ENCODE results near the gene TTC7B. TPM values are rescaled to one million over a fixed set of nuclear protein-coding genes. Genes with fewer than 3 reads are reported as not detected.

The TTC7B gene
- total and polyA plus RNA-seq, 2 donors (not counting 1 experiment from before 2014, with no cell fraction given) = 0.36 to 3.2 TPM

- H3K27ac ChIP-seq (ENCODE audit: low read length in 2 of 2) = no peak overlapping the region
- no peaks in the 10 kb centered on the region for H3K27me3 ChIP-seq (replicated peaks in 1 of 4; ENCODE audit: control extremely low read depth in 1 of 4, control insufficient read depth in 3 of 4, insufficient read depth in 4 of 4, low read length in 3 of 4)
- CTCF ChIA-PET = no interaction called here
- H3K4me2 ChIP-seq (replicated peaks; ENCODE audit: low read depth, low read length, poor library complexity, severe bottlenecking) = no peak overlapping the region
- no peaks in the 10 kb centered on the region for H3K79me2 ChIP-seq (ENCODE audit: control insufficient read depth, insufficient read depth, low read length)
- Mint-ChIP-seq H3K4me1 (peaks cover 4% of the 10 kb centered on the region), H3K4me3 (no peak overlapping the region), H3K27ac (no peak overlapping the region), H3K9me3 (ENCODE audit: insufficient read depth) (no peaks in the 10 kb centered on the region), H3K27me3 (peaks cover 8% of the 10 kb centered on the region)
- no peaks in the 10 kb centered on the region for H3K36me3 ChIP-seq (replicated peaks in 1 of 2; ENCODE audit: control extremely low read depth in 1 of 2, control insufficient read depth in 1 of 2, extremely low read depth in 1 of 2, insufficient read depth in 2 of 2, low read length in 1 of 2)
- H4K20me1 ChIP-seq (ENCODE audit: control insufficient read depth, insufficient read depth, low read length, poor library complexity, severe bottlenecking) = no peaks in the 10 kb centered on the region
- no peak overlapping the region for H2AFZ ChIP-seq (ENCODE audit: insufficient read depth, low read depth, low read length, poor library complexity, severe bottlenecking)
- no peaks in the 10 kb centered on the region for H3K9me3 ChIP-seq (ENCODE audit: control extremely low read depth in 1 of 3, control insufficient read depth in 2 of 3, insufficient read depth in 1 of 3, low read length in 2 of 3)
- no peak overlapping the region for H3K9ac ChIP-seq (ENCODE audit: low read length)
- no peaks in the 10 kb centered on the region for H3K4me1 ChIP-seq (ENCODE audit: control insufficient read depth in 2 of 2, insufficient read depth in 2 of 2, low read length in 2 of 2)
- intact Hi-C loops (cut with micrococcal nuclease) = no loop called here
- TF ChIP-seq EZH2 (IDR thresholded peaks at IDR 0.05; ENCODE audit: borderline replicate concordance, insufficient read depth, low read depth, low read length, poor library complexity, severe bottlenecking) (no peak), CTCF (IDR thresholded peaks at IDR 0.05) (no peak)
- DNase-seq = no peak
- POLR2A ChIA-PET = no interaction called here
- ATAC-seq (ENCODE audit: low read depth) = no peak
- no peak overlapping the region for H3K4me3 ChIP-seq (ENCODE audit: control extremely low read depth in 1 of 5, extremely low read depth in 1 of 5, insufficient read depth in 1 of 5, low read depth in 2 of 5, low read length in 4 of 5)
- 68% methylated on average over 7 of the region's 7 CpGs for whole genome bisulfite sequencing (ENCODE audit: insufficient coverage)
Observed at GRCh38 chr14:90608929-90609341, 207.3 kb downstream of the TTC7B start.

GRCh38 chr14:90608281-90608680 lies 207.9 kb downstream of the TTC7B start:
- Histone ChIP-seq H3K79me2 (ENCODE audit: control insufficient read depth, insufficient read depth, low read length) (no peaks in the 10 kb centered on the region), H2AFZ (ENCODE audit: insufficient read depth, low read depth, low read length, poor library complexity, severe bottlenecking) (no peak overlapping the region), H3K4me2 (replicated peaks; ENCODE audit: low read depth, low read length, poor library complexity, severe bottlenecking) (no peak overlapping the region), H3K27ac (ENCODE audit: low read length in 2 of 2) (no peak overlapping the region), H3K9me3 (ENCODE audit: control extremely low read depth in 1 of 3, control insufficient read depth in 2 of 3, insufficient read depth in 1 of 3, low read length in 2 of 3) (no peaks in the 10 kb centered on the region), H3K4me3 (ENCODE audit: control extremely low read depth in 1 of 5, extremely low read depth in 1 of 5, insufficient read depth in 1 of 5, low read depth in 2 of 5, low read length in 4 of 5) (no peak overlapping the region), H3K27me3 (replicated peaks in 1 of 4; ENCODE audit: control extremely low read depth in 1 of 4, control insufficient read depth in 3 of 4, insufficient read depth in 4 of 4, low read length in 3 of 4) (no peaks in the 10 kb centered on the region), H3K9ac (ENCODE audit: low read length) (no peak overlapping the region), H3K36me3 (replicated peaks in 1 of 2; ENCODE audit: control extremely low read depth in 1 of 2, control insufficient read depth in 1 of 2, extremely low read depth in 1 of 2, insufficient read depth in 2 of 2, low read length in 1 of 2) (no peaks in the 10 kb centered on the region), H4K20me1 (ENCODE audit: control insufficient read depth, insufficient read depth, low read length, poor library complexity, severe bottlenecking) (no peaks in the 10 kb centered on the region), H3K4me1 (ENCODE audit: control insufficient read depth in 2 of 2, insufficient read depth in 2 of 2, low read length in 2 of 2) (no peaks in the 10 kb centered on the region)
- ChIA-PET POLR2A (no interaction called here), CTCF (no interaction called here)
- WGBS (ENCODE audit: insufficient coverage) = 84% methylated on average over 9 of the region's 11 CpGs
- Mint-ChIP-seq H3K27ac (no peak overlapping the region), H3K4me3 (no peak overlapping the region), H3K27me3 (peaks cover 9% of the 10 kb centered on the region), H3K9me3 (ENCODE audit: insufficient read depth) (no peaks in the 10 kb centered on the region), H3K4me1 (peaks cover 4% of the 10 kb centered on the region)
- ATAC-seq (ENCODE audit: low read depth) (no peak), DNase-seq (no peak)
- intact Hi-C loops (cut with micrococcal nuclease) = no loop called here
- TF ChIP-seq EZH2 (IDR thresholded peaks at IDR 0.05; ENCODE audit: borderline replicate concordance, insufficient read depth, low read depth, low read length, poor library complexity, severe bottlenecking) (no peak), CTCF (IDR thresholded peaks at IDR 0.05) (no peak)
